BJ (cell line): Measurements from ENCODE around the gene RORC. TPM values are rescaled to one million over a fixed set of nuclear protein-coding genes. Genes with fewer than 3 reads are reported as not detected.

Experiments
- CTCF ChIA-PET: fragments of 350-600 bp; formaldehyde crosslinking; extraction: SDS; loops from one replicate; lab custom pipeline; 2021; ENCODE audit warnings: antibody characterized with exemption, inconsistent platforms; lab: Yijun Ruan, JAX
- POLR2A ChIA-PET: fragments of 300-600 bp; sonication (Branson Sonifier 250); formaldehyde crosslinking; extraction: SDS; loops from one replicate; lab custom pipeline; 2021; ENCODE audit warnings: antibody characterized with exemption; lab: Charles Lee
- DNase-seq: peaks from one replicate; pipeline ENCODE4 v3.0.0-alpha.2; 2011; ENCODE audit warnings: low read depth
- H3K27me3 ChIP-seq: 2 replicates; pipeline ENCODE4 v1.6.0; 2011; ENCODE audit warnings: low read length; ENCODE audit not compliant: control insufficient read depth, insufficient read depth
- H3K36me3 ChIP-seq: 2 replicates; pipeline ENCODE4 v1.5.1; 2011; ENCODE audit warnings: low read length; ENCODE audit not compliant: control insufficient read depth, insufficient read depth
- H3K4me3 ChIP-seq: 2 replicates; pipeline ENCODE4 v1.5.1; 2011; ENCODE audit warnings: low read depth, mild to moderate bottlenecking, control low read depth, low read length
- polyA plus RNA-seq: library from polyadenylated mRNA; depleted of rRNA; stranded (reverse); fragments of >200 nt; gene quantifications from 2 replicates; pipeline ENCODE4 v1.2.3, GENCODE V29; 2011
- TF ChIP-seq, protein P1 (sequence below): IDR thresholded peaks from 2 replicates; pipeline ENCODE4 v1.5.1; 2011; ENCODE audit warnings: low read depth, mild to moderate bottlenecking, control low read depth, inconsistent platforms, low read length, moderate library complexity; ENCODE audit not compliant: insufficient read depth

Gene RORC
- polyA plus RNA-seq, 1 experiment = not detected

DNA sequence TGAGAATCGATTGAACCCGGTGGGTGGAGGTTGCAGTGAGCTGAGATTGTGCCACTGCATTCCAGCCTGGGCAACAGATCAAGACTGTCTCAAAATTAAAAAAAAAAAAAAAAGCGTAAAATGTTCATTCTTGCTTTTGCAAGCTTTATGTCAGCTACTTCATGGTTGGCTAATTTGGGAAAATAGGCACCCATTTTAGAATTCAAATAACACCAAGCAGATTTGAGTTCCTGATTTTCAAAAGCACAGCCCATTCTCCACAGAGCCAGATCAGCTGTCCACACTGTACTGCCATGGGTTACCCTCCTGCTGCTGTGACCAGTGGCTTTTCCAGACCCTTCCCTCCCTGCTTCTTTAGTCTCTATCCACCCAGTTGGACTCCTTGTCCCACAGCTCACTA lies 17.5 kb upstream of the RORC start:
- ChIA-PET CTCF (interaction anchor here (1.1 kb wide), 1 partner anchor 10 kb away, joined by 3 read pairs; no protein-coding TSS in a partner anchor), POLR2A (no interaction called here)
- no peak for DNase-seq

DNA sequence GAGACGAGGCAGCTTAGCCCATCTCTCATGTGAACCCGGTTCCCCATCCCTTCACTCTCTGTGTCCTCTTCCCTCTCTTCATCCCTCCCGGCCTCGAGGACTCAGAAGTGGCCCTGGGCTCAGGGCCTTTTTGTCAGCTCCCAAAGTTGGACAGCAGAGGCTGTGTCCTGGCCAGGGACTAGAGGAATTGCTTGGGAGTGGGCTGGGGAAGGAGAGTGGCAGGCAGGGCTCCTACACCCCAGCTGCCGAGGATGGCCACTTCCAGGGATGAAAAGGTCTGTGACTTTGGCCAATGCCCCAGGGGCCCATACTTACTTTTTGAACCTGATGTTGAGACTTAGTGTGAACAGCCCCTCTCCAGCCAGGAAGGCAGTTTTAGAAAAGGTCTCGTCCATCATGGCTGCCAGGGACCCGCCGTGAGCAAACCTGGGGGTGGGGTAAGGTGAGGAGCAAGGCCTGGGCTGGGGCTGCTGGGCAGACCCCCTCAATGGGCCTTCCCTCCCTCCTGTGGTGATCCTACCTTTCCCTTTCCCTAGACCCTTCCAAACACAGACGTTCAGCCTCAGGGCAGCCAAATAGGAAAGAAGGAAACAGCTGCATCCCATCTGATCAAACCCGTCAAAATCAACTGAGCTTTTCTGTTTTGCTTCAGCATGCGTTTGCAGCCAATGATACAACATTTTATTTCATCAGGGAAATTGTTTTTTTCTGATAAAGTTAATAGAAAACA lies 16.4 kb upstream of the RORC start:
- POLR2A ChIA-PET = no interaction called here
- no peak for DNase-seq

More for the DNA sequence above, 17.5 kb upstream of the RORC start:
- Histone ChIP-seq H3K4me3 (no peak overlapping the region), H3K27me3 (peaks cover 25% of the 10 kb centered on the region), H3K36me3 (no peaks in the 10 kb centered on the region)
- TF ChIP-seq, protein P1, sequence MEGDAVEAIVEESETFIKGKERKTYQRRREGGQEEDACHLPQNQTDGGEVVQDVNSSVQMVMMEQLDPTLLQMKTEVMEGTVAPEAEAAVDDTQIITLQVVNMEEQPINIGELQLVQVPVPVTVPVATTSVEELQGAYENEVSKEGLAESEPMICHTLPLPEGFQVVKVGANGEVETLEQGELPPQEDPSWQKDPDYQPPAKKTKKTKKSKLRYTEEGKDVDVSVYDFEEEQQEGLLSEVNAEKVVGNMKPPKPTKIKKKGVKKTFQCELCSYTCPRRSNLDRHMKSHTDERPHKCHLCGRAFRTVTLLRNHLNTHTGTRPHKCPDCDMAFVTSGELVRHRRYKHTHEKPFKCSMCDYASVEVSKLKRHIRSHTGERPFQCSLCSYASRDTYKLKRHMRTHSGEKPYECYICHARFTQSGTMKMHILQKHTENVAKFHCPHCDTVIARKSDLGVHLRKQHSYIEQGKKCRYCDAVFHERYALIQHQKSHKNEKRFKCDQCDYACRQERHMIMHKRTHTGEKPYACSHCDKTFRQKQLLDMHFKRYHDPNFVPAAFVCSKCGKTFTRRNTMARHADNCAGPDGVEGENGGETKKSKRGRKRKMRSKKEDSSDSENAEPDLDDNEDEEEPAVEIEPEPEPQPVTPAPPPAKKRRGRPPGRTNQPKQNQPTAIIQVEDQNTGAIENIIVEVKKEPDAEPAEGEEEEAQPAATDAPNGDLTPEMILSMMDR = no peak

DNA sequence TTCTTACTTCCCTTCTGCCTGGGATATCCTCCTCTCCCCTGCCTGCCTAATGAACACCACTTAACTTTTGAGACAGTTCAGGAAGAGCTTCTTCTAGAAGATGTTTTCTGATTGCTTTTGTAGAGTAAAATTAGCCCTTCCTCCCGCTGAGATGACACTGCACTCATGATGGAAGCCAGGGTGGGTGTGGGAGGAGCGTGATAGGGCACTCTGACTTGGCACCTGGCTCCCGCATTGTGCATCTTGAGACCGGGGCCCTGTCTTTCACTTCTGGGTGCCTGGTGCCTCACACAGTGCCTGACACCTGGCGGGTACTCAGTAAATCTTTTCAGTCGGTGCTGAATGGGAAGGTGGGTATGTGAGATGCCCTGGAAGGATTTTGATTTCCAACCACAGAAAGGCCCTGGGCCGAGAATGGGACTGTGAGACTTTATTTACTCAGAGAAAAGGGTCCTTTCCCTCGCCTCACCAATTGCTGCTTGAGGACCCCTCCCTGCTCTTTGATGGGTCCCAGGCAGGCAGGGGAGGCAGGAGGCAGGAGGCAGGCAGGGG lies 15.2 kb upstream of the RORC start:
- POLR2A ChIA-PET = no interaction called here
- CTCF ChIA-PET = interaction anchor here (1.0 kb wide), 2 partner anchors 9 to 11 kb away, joined by 3 to 4 read pairs; no protein-coding TSS in a partner anchor
- TF ChIP-seq, protein P1 = no peak
- DNase-seq = no peak
- H3K4me3 ChIP-seq = no peak overlapping the region
- H3K36me3 ChIP-seq = no peaks in the 10 kb centered on the region
- peaks cover 18% of the 10 kb centered on the region for H3K27me3 ChIP-seq

More for the DNA sequence above, 16.4 kb upstream of the RORC start:
- H3K27me3 ChIP-seq = peaks cover 22% of the 10 kb centered on the region
- H3K36me3 ChIP-seq = no peaks in the 10 kb centered on the region
- H3K4me3 ChIP-seq = no peak overlapping the region
- CTCF ChIA-PET = interaction anchor here (1.0 kb wide), 2 partner anchors 16 to 38 kb away, joined by 3 to 4 read pairs; no protein-coding TSS in a partner anchor
- TF ChIP-seq, protein P1 = no peak

DNA sequence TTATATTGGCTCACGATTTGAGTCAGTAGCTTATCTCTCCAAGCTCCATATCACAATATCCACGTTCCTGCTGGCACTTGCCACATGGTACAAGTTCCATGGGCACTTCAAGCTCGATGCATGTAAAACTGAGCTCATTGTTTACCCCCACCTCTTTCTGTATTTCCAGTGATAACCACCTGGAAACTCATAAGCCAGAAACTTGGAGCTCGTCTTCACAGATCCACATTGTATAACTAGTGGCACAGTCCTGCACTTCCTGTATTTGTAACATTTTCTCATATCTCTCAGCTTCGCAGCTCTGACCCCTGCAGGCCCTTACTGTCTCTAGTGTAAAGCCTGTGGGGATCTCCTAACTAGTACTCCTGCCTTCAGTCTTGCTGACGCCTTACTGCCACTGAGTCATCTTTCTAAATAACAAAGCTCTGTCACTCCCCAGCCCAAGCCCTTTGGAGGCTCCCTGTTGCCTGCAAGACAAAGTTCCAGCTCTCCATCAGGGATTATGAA lies 14.5 kb upstream of the RORC start:
- H3K36me3 ChIP-seq = no peaks in the 10 kb centered on the region
- no peak overlapping the region for H3K4me3 ChIP-seq
- ChIA-PET POLR2A (no interaction called here), CTCF (interaction anchor here (1.0 kb wide), 2 partner anchors 10 kb away, joined by 3 to 4 read pairs; no protein-coding TSS in a partner anchor)
- TF ChIP-seq, protein P1 = 0 out of 2 replicates have a peak, but pooled peaks have one; percentile 4
- peaks cover 16% of the 10 kb centered on the region for H3K27me3 ChIP-seq
- DNase-seq = no peak

DNA sequence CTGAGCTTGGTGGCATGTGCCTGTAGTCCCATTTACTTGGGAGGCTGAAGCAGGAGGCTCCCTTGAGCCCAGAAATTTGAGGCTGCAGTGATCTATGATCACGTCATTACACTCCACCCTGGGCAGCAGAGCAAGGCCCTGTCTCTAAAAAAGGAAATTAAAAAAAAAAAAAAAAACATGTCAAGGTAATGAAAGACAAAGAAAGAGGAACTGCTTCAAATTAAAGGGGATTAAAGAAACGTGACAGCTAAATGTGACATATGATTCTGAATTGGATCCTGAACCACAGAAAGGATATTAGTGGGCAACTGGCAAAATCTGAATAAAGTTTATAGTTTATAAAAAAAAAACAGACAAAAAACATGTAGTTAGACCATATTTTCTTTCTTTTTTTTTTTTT lies 11.8 kb upstream of the RORC start:
- Histone ChIP-seq H3K27me3 (peaks cover 19% of the 10 kb centered on the region), H3K4me3 (no peak overlapping the region), H3K36me3 (no peaks in the 10 kb centered on the region)
- CTCF ChIA-PET = interaction anchor here (1.1 kb wide), 1 partner anchor 12 kb away, joined by 3 read pairs; the partner anchor contains the start of gene RORC
- DNase-seq = no peak
- POLR2A ChIA-PET = no interaction called here
- TF ChIP-seq, protein P1 = no peak
